Spinal cord (tissue), 10 donors: ENCODE data around the gene FGFR2. TPM values are rescaled to one million over a fixed set of nuclear protein-coding genes. Genes with fewer than 3 reads are reported as not detected.
A peak's percentile ranks its signal among the peaks of the same experiment; 100 is the strongest.

Experiments
- DNase-seq, 6 donors: peaks; one replicate each; pipeline versions ENCODE4 v3.0.0 to v3.0.0-alpha.2; 2013 to 2015; ENCODE audit warnings: low spot score in 6 of 6, low read depth in 4 of 6
- H3K27ac ChIP-seq: one replicate; pipeline ENCODE4 v1.5.1; 2013; ENCODE audit warnings: low read depth, low read length, control low read depth
- H3K27me3 ChIP-seq: one replicate; pipeline ENCODE4 v1.6.1; 2013; ENCODE audit warnings: low read length; ENCODE audit not compliant: control insufficient read depth, insufficient read depth
- H3K36me3 ChIP-seq: one replicate; pipeline ENCODE4 v1.6.1; 2013; ENCODE audit warnings: low read length; ENCODE audit not compliant: control insufficient read depth, insufficient read depth
- H3K4me1 ChIP-seq: one replicate; pipeline ENCODE4 v1.6.1; 2013; ENCODE audit warnings: low read length; ENCODE audit not compliant: control insufficient read depth, insufficient read depth
- H3K4me3 ChIP-seq: one replicate; pipeline ENCODE4 v1.5.1; 2013; ENCODE audit warnings: low read depth, low read length, control low read depth
- H3K9me3 ChIP-seq: one replicate; pipeline ENCODE4 v1.6.1; 2013; ENCODE audit warnings: low read length; ENCODE audit not compliant: control insufficient read depth, insufficient read depth
- WGBS: methylation state at CpG from one replicate; pipeline ENCODE4 v1.1.5; 2013; ENCODE audit warnings: missing lambda C conversion rate; ENCODE audit not compliant: insufficient coverage; 5-methylcytosine and 5-hydroxymethylcytosine counted together
- polyA plus RNA-seq, 2 donors: library from polyadenylated mRNA; unstranded; fragments of 120-200 nt; gene quantifications; one replicate each; pipeline ENCODE4 v1.2.1, GENCODE V29; 2013; ENCODE audit not compliant: insufficient read length in 2 of 2
- total RNA-seq, 2 donors: library from RNA; depleted of rRNA in 1 of 2; stranded (reverse); fragments of 120-200 nt in 1 of 2; fragments of >200 nt in 1 of 2; gene quantifications; one replicate each; pipeline versions ENCODE4 v1.2.3 to v1.2.4, GENCODE V29; 2013 to 2014
- donor health status: healthy.

The FGFR2 gene
- total and polyA plus RNA-seq, 4 donors, result 80.7 to 163 (median 102) TPM

- Histone ChIP-seq H3K27me3 (no peaks in the 10 kb centered on the region), H3K27ac (no peak overlapping the region), H3K36me3 (no peaks in the 10 kb centered on the region), H3K4me3 (no peak overlapping the region), H3K4me1 (peaks cover 39% of the 10 kb centered on the region), H3K9me3 (no peaks in the 10 kb centered on the region)
- 95% methylated on average over 6 of the region's 6 CpGs for WGBS
- DNase-seq, result no peak
Observed at GRCh38 chr10:121613456-121613855, 15.2 kb upstream of the FGFR2 start.

GRCh38 chr10:121611393-121612159 is 13.3 kb upstream of the FGFR2 start:
- H3K9me3 ChIP-seq, result no peaks in the 10 kb centered on the region
- WGBS, result 70% methylated on average over 9 of the region's 12 CpGs
- H3K36me3 ChIP-seq, result no peaks in the 10 kb centered on the region
- DNase-seq, result no peak
- no peak overlapping the region for H3K4me3 ChIP-seq
- peaks cover 3% of the 10 kb centered on the region for H3K27me3 ChIP-seq
- peaks cover 33% of the 10 kb centered on the region for H3K4me1 ChIP-seq
- no peak overlapping the region for H3K27ac ChIP-seq

- no peak overlapping the region for H3K27ac ChIP-seq
- WGBS, result 40% methylated on average over 1 of the region's 7 CpGs
- H3K27me3 ChIP-seq, result peaks cover 3% of the 10 kb centered on the region
Observed at GRCh38 chr10:121610798-121611323, 12.6 kb upstream of the FGFR2 start.

GRCh38 chr10:121609426-121610380 is 11.5 kb upstream of the FGFR2 start:
- H3K27ac ChIP-seq, result no peak overlapping the region
- H3K4me1 ChIP-seq, result peaks cover 17% of the 10 kb centered on the region
- 84% methylated on average over 12 of the region's 17 CpGs for WGBS
- DNase-seq, result no peak
- peaks cover 3% of the 10 kb centered on the region for H3K27me3 ChIP-seq
- no peaks in the 10 kb centered on the region for H3K9me3 ChIP-seq
- H3K4me3 ChIP-seq, result no peak overlapping the region
- no peaks in the 10 kb centered on the region for H3K36me3 ChIP-seq

More at GRCh38 chr10:121610798-121611323, 12.6 kb upstream of the FGFR2 start:
- H3K36me3 ChIP-seq, result no peaks in the 10 kb centered on the region
- no peaks in the 10 kb centered on the region for H3K9me3 ChIP-seq
- DNase-seq, result no peak
- peaks cover 28% of the 10 kb centered on the region for H3K4me1 ChIP-seq
- no peak overlapping the region for H3K4me3 ChIP-seq

- WGBS, result 9% methylated on average over 57 of the region's 59 CpGs
- H3K27ac ChIP-seq, result no peak overlapping the region
Observed at GRCh38 chr10:121608469-121609190, 10.4 kb upstream of the FGFR2 start.

GRCh38 chr10:121607310-121608055 is 9.2 kb upstream of the FGFR2 start:
- H3K27ac ChIP-seq, result no peak overlapping the region
- 93% methylated on average over 7 of the region's 11 CpGs for WGBS
- no peaks in the 10 kb centered on the region for H3K9me3 ChIP-seq
- H3K4me1 ChIP-seq, result peaks cover 11% of the 10 kb centered on the region
- no peaks in the 10 kb centered on the region for H3K36me3 ChIP-seq
- H3K27me3 ChIP-seq, result peaks cover 3% of the 10 kb centered on the region
- DNase-seq, result no peak
- no peak overlapping the region for H3K4me3 ChIP-seq

More at GRCh38 chr10:121608469-121609190, 10.4 kb upstream of the FGFR2 start:
- DNase-seq, result peak in 2 of 6 donors; percentile 76 to 77
- peak overlapping the region; percentile 52 for H3K4me3 ChIP-seq
- H3K36me3 ChIP-seq, result no peaks in the 10 kb centered on the region
- no peaks in the 10 kb centered on the region for H3K9me3 ChIP-seq
- peaks cover 3% of the 10 kb centered on the region for H3K27me3 ChIP-seq
- peaks cover 11% of the 10 kb centered on the region for H3K4me1 ChIP-seq

- H3K27ac ChIP-seq, result no peak overlapping the region
- no peaks in the 10 kb centered on the region for H3K9me3 ChIP-seq
- H3K36me3 ChIP-seq, result no peaks in the 10 kb centered on the region
- H3K27me3 ChIP-seq, result peaks cover 10% of the 10 kb centered on the region
- no peak for DNase-seq
- no peak overlapping the region for H3K4me3 ChIP-seq
- peaks cover 16% of the 10 kb centered on the region for H3K4me1 ChIP-seq
Observed at GRCh38 chr10:121605708-121606107, 7.5 kb upstream of the FGFR2 start.

GRCh38 chr10:121601458-121601857 is 3.2 kb upstream of the FGFR2 start:
- no peak for DNase-seq
- H3K4me3 ChIP-seq, result no peak overlapping the region
- peaks cover 24% of the 10 kb centered on the region for H3K27me3 ChIP-seq
- no peaks in the 10 kb centered on the region for H3K9me3 ChIP-seq
- no peak overlapping the region for H3K27ac ChIP-seq
- peaks cover 20% of the 10 kb centered on the region for H3K4me1 ChIP-seq
- 88% methylated on average over 8 of the region's 11 CpGs for WGBS
- H3K36me3 ChIP-seq, result no peaks in the 10 kb centered on the region
